NCI-H2107 (cell line): ENCODE measurements around the gene CENPM.

Source experiments
- DNase-seq: peaks from one replicate; lab custom pipeline; 2025; lab: John Stamatoyannopoulos, UW

The CENPM gene

DNA sequence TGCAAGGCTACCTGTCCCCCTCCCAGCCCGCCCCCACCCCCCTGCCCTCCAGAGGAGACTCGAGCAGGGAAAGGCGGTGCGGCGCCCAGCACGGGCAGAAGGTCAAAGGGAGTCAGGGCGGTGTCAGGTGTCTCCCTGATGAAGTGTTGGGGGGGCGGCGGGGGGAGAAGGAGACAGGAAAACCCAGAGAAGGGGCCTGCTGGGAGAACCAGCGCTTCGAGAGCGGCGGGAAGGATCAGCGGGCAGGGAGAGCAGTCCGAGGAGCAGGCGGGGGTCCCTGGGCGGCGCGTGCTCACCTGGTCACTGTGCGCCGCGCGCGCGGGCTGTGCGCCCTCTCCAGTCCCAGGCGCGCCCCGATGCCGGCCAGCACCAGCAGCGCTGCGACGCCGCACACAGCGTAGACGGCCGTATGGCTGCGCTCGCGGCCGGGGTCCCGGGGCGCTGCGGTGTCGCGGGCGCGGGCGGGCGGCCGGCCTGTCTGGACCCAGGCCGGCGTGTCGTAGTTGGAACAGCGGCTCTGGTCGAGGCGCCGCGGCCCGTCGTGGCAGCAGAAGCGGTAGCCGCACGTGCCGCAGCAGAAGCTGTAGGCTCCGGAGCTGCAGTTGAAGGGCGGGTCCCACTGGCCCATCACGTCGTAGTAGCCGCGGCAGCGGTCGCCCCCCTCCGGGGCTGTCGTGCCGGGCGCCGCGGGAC is 33.0 kb downstream of the CENPM start:
- no peak for DNase-seq

DNA sequence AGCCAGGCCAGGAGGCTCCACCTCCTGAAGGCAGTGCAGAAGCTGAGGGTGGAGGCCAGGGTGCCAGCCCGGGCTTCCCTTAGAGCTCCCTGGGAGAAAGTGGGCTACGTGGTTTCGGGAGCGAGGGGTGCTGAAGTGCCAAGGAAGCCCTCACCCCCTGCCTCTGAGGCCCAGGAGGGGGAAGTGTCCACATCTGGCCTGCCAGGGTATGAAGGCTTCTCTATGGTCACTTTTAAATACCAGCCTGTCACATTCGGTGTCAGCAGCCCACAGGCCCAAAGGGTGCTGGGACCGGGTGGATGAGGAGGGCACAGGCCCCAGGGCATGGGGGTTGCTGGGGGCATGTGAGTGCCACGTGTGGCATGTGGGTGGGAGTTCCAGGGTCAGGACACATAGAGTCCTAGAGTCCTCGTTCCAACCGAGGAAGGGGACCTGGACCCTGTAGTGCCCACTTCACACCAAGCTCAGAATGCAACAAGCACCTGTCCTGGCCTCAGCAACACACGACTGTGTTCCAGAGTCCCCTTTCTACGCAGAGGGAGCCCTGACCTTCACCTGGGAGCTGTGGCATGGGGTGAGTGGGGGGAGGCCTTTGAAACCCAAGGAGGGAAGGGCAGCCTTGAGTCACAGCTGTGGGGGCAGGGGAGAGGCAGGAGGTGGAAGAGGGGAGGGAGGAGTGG is 33.8 kb downstream of the CENPM start:
- DNase-seq, result no peak

- no peak for DNase-seq
These were observed 34.5 kb downstream of the CENPM start for GRCh38 chr22:41912338-41913039.

GRCh38 chr22:41911001-41911611 is 35.8 kb downstream of the CENPM start:
- DNase-seq, result no peak

DNA sequence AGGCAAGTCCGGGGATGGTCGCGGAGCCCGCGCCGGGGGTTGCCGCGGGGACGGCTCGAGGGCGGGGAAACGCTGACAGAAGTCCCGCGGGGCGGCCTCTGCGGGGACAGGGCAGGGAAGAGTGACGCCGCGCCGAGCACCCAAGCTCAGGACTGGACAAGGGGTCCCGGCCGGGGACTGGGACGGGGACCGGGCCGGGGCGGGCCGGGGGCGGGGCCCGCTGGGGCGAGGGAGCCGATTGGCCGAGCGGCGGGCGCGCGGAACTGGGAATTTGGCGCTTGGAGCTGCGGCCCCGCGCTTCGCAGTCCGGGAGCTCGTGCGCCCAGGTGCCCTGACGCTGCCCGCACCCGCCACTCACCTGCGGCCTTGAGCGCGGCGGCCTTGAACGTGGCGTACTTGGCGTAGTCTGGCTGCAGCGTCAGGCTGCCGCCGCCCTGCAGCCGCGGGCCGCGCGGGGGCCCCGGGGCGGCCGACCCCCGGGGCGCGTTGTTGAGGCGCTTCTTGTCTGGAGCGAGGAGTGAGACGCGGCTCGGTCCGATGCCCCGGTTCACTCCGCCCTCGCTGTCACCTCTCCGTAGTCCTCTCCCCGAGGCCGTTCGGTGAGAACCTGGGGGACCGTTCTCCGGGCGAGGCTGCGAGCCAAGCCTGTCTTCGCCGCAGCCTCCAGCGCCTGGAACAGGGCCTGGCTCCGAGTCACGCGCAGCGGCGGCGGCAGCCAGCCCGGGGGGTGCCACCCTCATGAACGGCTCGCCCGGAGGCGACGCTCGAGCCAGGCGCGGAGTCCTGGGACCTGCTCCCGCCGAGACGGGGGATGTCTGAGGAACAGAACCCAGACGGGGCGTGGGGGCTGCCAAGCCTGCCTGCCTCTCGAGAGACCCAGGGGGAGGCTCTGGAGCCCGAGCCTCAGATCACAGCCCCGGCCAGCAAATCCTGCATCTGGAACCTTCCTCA is 36.6 kb downstream of the CENPM start:
- no peak for DNase-seq

- no peak for DNase-seq
These were observed 37.5 kb downstream of the CENPM start for GRCh38 chr22:41909310-41910049.

DNA sequence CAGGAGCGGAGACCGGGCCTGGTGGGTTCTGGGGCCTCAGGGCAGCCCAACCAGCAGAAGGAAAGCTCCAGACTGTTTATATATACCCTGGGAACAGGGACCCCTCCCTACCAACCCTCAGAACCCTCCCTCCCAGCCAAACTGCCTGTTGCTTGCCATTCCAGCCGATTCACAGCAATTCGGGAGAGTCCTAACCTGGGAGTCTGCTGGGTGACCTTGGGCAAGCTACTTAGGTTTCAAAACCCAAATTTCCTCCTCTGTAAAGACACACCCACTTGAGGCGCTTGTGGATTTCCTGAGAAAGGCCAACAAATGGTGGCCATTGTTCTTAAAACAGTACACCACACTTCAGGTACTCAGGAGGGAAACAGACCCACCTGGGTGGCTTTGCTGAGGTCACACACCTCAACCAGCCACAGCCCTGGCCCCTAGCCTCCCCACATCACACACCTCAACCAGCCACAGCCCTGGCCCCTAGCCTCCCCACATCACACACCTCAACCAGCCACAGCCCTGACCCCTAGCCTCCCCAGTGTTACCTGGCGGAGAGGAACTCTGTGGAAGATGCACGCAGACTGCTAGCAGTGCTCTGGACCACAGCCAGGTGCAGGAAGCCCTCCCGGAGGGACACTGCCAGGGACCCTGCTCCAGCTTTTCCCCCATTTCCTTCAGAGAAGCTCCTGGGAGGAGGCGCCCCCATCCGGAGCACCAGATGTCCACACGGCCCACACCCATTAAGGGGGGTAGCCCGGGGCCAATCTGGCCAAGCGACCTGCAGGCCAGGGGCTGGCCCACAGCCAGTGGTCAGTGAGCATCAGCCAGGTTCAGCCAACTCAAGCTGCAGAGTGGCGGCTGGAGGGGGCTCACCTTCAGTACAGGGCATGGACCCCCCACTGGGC is 38.3 kb downstream of the CENPM start:
- DNase-seq, result no peak

DNA sequence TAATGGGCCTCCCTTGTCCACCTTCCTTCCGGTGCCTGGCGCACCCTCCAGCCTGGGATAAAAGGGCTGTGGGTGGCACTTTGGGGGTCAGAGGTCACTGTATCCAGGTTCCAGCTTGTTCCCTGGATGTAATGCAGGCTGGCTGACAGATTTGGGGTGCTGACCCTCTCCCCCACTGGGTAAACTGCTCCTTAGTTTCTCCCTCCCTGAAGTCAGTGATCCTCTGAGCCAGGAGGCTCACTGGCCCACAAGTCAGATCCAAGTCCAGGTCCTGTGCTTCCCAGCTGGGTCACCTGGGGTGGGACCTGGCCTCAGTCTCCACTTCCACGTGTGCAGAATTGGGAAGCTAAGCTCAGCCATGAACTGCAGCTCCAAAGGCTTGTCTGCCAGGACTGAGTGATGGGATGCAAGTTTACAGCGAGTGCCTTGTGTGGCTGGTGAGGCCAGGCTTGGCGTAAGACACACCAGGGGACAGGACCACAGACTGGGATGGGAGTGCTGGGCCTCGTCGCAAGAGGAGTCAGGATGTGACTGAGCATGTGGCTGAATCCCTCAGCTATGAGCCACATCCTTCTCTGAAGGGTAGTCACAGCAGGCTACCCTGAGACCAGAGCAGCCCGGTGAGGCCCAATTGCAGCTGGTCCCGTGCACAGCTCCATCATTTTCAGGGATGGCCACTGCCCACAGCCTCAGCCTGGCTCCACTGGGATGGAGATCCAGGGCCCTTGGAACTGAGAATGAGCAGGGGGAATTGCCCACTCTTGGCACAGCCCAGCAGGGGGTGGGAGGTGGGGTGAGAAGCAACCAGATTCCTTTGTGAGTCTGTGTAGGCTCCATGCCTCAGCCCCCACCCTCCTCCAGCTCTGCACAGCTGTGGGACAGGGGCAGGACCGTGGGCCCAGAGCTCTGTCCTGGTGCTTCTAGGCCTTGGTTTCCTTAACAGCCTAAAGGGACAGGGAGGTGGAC is 39.2 kb downstream of the CENPM start:
- DNase-seq, result no peak

DNA sequence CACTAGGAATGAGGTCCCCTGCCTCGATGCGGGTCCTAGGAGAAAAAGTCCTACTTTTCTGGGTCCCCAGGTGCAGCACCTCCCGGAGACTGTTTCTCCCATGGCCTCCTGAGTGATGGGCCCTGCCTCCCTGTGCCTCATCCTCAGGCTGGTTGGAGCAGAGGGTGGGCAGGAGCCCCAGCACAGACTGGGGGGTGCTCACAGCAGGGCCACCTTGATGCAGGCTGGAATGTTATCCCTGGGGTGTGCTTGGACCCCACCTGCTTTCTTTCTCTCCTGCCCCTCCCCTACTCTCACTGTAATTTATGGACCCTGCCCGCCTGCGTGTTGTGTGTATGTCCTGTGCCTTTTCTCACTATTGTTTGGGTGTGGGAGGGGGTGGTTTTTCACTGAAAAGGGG is 40.1 kb downstream of the CENPM start:
- no peak for DNase-seq

GRCh38 chr22:41905411-41906202 is 41.3 kb downstream of the CENPM start:
- no peak for DNase-seq

DNA sequence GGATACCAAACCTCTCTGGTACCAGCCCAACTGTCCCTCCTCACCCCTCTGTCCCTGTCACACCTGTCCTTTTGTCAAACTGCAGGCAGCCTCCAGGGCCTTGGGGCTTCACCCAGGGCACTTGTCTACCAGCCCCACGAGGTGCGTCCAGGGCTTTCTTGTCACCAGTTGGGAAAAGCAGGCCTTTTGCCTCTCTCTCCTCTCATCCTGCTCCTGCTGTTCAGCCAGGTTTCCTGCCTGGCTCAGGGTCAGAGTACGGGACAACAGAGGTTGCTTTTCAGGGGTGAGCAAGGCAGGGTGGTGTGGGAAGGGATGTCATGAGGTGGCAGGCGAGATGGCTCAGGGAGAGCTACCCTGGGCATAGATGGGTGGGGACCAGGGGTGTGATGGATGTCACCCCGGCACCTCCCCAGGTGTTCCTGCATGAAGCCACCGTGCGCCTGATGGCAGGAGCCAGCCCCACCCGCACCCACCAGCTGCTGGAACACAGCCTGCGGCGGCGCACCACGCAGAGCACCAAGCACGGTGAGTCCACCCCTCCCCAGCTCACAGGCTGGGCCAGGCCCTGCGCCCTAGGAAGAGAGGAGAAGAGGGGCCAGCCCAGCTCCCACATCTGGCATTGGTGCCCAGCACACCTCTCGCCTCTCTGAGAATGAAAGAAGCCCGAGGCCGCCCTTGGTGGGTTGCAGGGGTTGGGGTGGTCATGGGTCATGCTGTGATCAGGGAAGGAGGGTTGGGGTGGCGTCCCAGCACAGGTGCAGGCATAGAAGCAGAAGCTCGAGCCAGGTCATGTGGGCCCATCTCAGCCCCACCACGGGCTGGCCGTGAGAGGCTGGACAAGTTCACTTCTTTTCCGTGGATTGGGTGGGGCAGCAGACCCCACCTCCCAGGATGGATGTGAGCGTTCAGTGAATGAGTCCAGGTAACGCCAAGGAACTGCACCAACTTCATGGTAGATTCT is 42.2 kb downstream of the CENPM start:
- DNase-seq, result no peak

GRCh38 chr22:41902932-41903421 is 44.0 kb downstream of the CENPM start:
- DNase-seq, result no peak

- no peak for DNase-seq
These were observed 44.9 kb downstream of the CENPM start for GRCh38 chr22:41902016-41902415.

DNA sequence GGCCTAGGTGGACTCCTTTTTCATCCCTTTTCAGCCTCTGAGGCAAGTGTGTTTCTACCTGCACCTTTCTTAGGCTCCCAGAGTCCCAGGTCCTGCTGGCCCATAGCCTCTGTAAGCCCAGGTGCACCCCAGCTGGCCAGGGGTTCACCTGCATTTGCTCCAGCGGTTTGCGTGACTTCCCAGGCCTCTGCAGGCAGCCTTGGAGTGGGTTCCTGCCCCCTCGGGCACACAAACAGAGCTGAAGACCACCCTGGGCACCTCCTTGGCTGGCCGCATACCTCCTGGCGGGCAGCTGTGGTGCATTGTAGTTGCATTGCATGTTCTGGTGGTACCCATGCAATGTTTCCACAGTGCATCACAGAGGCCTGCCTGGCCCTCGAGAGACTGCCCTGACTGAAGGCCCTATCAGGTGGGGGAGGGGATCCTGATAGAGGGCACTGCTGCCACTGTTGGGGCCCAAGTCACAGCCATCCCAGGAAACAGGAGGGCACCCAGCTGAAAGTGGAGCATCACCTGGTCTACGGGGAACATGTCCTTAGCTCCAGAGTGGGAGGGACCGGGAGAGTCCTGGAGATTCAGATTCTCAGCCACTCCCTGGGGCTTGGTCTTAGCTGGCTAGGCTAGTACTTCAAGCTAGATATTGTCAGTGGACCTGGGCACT is 46.2 kb downstream of the CENPM start:
- DNase-seq, result no peak

DNA sequence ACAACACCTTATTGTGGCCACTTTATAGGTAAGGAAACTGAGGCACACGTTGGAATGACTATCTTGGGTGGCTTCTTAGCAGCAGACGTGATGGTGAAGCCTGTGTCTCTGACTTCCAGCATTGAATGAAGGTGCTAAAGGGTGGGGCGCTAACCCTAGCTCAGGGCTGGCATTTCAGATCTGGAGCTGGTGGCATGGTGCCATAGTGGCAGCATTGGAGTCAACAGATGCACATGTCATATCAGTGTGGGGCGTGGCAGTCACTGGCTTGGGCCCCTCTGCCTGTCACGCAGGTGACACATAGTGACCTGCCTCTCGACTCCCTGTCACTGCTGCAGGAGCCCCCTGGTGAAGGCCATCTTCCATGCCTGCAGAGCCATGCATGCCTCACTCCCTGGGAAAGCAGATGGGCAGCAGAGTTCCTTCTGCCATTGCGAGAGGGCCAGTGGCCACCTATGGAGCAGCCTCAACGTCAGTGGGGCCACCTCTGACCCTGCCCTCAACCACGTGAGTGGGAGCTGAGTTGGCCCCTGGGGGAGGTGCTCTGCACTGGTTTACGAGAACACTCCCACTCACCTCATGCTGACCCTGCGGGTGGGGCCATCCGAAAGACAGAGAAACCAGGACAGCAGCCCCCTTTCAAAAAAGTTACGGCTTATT is 46.8 kb downstream of the CENPM start:
- DNase-seq, result no peak
